NCI-H774 (cell line): Measurements from ENCODE around the gene EXOC1.
A peak's percentile ranks its signal among the peaks of the same experiment; 100 is the strongest.
"Not testable (repeated sequence)": the region's sequence is repeated elsewhere in the genome, so short reads cannot be mapped to it uniquely, and the experiment has no call there.

Experiments
- DNase-seq: peaks from one replicate; lab custom pipeline; 2025; lab: John Stamatoyannopoulos, UW

EXOC1 gene, protein sequence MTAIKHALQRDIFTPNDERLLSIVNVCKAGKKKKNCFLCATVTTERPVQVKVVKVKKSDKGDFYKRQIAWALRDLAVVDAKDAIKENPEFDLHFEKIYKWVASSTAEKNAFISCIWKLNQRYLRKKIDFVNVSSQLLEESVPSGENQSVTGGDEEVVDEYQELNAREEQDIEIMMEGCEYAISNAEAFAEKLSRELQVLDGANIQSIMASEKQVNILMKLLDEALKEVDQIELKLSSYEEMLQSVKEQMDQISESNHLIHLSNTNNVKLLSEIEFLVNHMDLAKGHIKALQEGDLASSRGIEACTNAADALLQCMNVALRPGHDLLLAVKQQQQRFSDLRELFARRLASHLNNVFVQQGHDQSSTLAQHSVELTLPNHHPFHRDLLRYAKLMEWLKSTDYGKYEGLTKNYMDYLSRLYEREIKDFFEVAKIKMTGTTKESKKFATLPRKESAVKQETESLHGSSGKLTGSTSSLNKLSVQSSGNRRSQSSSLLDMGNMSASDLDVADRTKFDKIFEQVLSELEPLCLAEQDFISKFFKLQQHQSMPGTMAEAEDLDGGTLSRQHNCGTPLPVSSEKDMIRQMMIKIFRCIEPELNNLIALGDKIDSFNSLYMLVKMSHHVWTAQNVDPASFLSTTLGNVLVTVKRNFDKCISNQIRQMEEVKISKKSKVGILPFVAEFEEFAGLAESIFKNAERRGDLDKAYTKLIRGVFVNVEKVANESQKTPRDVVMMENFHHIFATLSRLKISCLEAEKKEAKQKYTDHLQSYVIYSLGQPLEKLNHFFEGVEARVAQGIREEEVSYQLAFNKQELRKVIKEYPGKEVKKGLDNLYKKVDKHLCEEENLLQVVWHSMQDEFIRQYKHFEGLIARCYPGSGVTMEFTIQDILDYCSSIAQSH

DNA sequence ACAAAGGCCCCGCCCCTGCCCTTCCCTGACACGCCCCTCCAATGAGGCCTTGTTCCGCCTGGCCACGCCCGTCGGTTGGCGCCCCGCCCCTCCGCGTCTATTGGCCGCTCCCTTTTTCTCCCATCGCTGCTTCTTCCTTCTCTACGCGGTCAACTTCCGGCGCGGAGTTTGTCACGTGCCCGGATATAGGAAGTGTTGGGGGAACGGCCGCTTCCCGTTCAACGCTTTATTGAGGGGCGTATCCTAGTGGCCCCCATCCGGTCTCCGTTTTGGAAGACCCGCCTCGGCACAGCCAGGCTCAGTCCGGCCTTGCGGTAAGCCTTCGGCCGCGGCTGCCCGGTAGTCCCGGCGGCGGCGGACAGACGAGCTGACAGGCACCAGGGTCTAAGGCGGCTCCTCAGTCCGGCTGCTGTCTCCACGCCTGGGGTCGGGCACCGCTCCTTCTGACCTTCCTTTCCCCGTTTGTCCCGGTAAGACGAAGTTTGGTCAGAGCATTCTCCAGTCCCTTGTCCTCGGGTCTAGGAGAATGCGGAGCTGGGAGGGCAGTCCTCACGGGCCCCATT is at the start of gene EXOC1:
Gene EXOC1, plus strand, starts transcription at position 165 of the 563 bp plus-strand sequence. CDS start 4,676 bp downstream, outside the sequence.
- DNase-seq: peak; percentile 94

DNA sequence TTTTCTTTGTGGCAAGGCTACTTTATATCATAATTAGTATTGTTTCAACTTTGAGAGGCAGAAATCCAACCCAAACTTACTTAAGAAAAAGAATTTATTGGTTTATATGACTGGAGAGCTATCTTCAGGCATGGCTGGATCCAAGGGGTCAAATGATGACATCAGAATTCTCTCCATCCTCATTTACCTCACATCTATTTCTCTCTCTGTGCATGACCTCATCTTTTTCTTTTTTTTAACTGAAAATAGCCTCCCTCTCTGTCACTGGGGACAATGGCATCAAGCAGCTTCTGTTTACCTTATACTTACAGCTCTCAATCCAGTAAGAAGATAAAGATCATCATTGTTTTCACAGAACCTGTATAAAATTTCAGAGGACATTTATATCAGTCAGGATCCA is 45.9 kb upstream of the EXOC1 start:
- DNase-seq: no peak

DNA sequence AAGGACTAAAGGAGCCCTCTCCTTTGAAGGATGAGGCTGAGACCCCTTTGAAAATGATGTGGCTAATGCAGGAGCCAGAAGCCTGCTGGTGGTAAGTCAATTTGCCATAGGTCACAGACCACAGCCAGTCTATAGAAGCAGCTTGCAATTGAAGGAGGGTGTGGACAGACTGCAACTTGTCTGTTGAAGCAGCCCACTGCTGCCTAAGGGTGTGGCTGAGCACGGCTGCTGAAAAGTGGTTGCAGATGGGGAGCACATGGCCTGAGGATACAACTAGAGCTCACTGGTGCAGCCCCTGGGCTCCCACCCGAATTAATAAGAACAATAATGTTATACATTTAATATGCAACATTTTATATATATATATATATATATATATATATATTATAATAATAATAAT is 45.3 kb upstream of the EXOC1 start:
- no peak for DNase-seq

DNA sequence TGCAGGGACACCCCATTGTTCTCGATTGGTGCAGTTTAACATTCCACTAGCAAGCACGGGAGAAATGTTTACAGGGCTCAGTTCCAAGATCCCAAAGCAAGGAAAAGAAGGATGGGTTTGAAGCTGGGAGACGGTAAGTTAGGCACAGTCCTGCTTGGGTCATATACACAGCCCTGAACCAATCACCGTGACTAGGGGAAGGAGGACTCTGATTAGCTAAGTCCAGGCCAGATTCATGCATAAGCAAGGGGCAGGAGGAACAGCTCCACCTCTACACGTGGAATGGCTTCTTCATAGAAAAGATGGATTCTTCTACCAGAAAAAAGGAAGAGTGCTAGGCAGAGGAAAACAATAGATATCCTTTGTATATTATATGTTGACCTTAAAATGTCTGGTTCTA is 44.8 kb upstream of the EXOC1 start:
- DNase-seq: no peak

DNA sequence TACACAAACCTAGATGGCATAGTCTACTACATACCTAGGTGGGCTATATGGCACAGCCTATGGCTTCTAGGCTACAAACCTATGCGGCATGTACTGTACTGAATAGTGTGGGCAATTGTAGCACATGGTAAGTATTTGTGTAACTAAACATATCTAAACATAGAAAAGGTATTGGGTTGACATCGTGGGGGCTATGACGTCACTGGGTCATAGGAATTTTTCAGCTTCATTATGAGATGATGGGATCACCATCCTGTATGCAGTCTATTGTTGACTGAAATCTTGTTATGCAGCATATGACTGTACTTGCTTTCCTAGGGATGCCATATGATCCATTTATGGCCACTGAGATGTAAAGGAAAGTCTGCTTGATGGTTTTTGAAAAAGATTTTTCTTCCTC is 35.8 kb upstream of the EXOC1 start:
- DNase-seq: no peak

DNA sequence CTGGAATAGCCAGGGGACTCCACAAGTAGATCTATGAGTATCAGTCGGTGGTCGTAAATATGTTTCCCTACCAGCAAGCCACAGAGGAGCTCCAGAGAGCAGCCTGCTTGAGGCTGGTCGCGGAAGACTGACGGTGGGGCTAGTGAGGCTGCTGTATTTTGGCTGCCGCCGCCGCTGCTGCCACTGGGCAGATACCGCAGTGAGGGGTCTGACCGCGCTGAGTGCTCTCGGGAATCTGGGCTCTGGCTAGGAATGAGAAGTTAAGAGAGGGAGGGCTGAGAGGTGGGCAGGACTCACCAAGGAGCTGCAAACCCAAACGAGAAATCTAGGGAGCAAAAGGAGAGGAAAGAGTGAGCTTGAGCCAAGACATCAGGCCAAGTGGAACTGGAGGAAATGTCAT is 33.8 kb upstream of the EXOC1 start, which contains the start of gene EXOC1L:
Gene EXOC1L, plus strand, starts transcription at position 157 of the 400 bp plus-strand sequence. Its CDS starts 237 bp downstream, at position 394.
- no peak for DNase-seq

DNA sequence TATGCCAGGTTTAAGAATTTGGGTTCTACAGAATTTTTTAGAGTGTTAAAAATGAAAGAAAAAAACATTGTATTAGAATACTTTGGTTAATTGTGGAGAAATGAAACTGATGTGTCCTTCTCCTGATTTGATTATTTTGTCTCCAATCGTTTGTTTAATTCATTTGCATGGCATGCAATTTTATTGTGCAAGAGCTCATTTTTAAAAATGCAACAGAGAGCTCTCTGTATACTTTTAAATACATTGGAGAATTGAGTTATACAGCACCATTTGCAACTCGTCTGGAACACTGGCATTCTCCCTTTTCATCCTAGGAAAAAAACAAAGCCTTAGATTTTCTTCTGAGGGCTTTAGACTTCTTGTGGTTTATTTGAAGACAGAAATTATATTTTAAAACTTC is 33.2 kb upstream of the EXOC1 start:
- DNase-seq: no peak

DNA sequence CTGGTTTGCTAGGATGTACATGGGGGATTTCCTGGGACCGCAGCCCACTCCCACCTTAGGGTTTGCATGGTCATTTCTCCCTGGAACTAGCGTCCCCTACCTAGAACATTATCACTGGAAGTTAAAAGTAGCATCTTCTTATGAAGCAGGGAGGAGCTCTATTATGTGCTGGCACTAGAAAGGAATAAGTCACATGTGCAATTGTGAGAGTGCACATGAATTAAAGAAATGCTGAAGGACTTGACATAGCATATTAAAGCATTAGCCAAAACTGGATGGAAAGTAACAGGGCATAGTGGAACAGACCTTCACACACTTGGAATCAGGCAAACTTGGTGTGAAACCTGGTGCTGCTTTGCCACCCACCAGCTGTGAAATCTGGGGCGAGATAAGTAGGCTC is 31.1 kb upstream of the EXOC1 start:
- DNase-seq: no peak

DNA sequence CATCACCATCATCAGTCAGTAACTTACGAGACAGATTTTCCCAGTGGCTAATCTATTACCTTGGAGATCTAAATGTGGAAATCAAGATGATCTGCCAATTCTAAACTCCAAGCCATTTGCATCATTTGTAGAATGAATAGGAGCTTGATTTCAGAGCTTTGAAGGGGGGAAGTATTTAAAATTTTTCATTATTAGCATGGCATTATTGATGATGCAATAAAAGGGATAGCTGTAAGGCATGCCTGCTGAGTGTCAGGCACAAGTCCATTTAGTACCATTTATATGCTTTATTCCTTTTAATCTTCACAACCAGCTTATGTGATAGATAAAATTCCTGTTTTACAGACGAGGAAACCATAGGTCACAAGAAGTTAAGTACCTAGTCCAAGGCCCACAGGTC is 28.6 kb upstream of the EXOC1 start:
- DNase-seq: no peak

DNA sequence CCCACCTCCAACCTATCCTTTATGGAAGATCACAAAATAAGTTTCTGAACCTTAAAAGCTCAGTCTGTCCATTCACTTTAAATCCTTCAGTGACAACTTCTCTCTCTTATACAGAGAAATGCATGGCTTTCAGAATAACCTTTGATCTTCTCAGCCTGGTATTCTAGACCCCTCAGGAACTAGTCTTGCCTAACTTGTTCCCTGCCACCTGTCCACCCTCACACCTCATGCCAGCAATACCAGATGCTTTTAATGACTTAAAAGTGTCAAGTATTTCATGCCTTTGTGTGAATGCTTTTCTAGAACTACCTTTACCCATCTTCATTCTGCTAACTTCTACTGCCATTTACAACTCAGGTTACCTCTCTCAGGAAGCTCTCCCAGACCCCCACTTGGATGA is 26.5 kb upstream of the EXOC1 start:
- no peak for DNase-seq

DNA sequence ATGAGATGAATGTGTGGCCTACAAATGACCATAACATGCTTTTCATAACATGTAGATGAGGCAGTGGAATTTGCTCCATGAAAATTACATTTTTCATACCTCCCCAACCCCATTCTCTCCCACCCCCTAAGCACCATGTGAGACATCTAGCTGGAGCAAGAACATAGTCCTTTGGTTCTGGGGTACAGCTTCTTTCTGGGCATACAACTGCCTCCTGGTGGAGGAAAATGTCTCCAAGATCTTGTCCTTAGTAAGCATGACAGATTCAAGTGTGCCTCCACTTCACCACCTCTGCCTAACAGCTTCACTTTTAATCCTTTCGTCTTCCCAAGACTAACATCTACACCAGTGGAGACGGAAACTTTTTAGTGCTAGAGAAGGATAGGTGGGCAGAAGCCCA is 25.9 kb upstream of the EXOC1 start:
- DNase-seq: no peak

DNA sequence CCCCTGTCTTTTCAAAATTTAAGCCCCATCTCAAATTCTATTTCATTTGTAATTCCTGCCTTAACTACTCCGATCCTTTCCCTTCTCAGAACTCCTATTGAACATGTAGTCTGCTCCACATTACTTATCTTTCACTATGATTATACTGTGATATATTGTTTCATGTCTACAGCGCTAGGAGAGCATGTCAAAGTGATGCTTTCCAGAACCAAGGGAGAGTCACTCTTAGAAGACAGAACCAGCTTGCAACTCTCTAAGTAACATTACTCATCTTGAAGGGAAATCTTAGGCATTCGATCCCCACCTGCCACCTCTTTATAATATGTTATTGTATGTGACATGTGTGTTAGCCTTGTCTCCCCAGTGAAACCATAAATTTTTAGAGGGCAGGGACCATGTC is 23.4 kb upstream of the EXOC1 start:
- no peak for DNase-seq

DNA sequence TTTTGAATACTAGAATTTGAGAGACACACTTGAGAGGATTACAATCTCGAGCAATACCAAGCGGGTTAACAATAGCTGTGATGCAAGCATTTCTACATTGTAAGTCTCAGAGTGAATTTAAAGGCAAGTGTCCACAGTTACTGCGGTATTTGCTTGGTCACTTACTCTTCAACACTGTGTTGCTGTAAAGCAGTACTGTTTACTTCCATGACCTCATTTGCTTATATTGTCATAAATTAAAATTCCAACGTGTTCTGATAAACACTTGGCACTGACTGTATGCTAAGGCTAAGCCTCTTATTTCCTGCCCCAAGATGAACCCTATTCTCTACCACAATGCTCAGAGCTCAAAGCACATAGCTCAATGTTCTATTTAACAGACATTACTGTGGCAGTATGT is 22.7 kb upstream of the EXOC1 start:
- no peak for DNase-seq

DNA sequence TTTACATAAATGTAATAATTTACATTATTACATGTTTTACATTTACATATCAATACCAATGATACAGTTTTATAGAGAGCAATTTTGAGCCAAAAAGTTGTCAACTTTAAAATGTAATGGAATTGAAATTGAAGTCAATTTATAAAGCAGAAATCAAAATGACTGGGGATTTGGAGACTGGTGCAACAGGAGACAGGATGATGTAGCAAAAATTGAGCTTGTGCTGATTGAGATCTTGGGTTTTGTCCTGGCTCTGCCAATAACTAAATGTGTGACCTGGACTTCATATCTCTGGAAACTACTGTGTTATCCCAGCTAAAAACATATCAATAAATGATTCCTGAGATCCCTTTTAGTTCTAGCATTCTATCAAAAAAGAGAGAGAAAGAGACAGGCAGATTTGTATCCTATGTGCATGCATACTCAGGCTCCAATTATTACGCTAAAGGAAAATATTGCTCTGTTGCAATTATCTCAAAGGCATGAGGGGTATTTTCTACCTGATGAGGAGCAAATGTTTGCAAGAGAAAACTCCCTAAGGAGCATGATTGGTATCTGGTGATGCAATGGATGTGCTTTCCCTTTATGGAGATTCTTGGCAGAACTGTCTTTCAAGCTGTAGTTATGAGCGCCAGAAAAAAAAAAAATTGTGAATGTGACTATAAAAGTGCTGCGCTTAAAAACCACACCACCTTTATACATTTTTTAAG is 19.2 kb upstream of the EXOC1 start:
- no peak for DNase-seq

DNA sequence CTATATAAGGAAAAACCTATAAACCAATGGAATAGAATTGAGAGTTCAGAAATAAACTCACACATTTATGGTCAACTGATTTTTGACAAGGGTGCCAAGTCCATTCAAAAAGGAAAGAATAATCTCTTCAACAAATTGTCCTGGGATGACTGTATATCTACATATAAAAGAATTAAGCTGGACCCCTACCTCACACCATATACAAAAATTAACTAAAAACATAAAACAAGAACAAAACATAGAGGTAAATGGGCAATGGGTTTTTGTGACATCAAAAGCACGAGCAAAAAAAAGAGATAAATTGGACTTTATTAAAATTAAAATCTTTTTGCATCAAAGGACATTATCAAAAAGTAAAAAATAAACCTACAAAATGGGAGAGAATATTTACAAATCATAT is 15.5 kb upstream of the EXOC1 start:
- DNase-seq: no peak

DNA sequence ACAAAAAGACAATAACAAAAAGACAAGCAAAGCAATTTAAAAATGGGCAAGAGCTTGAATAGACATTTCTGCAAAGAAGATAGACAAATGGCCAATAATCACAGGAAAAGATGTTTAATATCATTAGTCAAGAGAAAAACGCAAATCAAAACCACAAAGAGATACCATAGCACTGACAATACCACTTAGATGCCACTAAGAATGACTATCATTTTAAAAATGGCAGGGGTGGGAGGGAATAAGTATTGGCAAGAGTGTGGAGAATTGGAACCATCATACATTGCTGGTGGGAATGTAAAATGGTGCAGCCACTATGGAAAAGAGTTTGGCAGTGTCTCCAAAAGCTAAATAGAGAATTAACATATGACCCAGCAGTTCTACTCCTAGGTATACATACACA is 15.1 kb upstream of the EXOC1 start:
- DNase-seq: no peak

DNA sequence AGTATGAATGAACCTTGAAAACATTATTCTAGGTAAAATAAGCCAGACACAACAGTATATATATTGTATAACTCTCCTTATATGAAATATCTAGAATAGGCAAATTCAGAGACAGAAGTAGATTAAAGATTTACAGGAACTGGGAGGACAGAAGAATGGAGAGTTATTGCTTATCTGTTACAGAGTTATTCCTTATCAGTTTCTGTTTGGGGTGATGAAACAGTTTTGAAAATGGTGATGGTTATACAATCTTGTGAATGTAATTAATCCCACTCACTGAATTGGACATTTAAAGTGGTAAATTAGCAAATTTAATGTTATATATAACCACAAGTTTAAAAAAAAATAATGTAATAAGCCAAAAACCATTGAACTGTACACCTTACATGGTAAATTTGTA is 14.5 kb upstream of the EXOC1 start:
- no peak for DNase-seq

DNA sequence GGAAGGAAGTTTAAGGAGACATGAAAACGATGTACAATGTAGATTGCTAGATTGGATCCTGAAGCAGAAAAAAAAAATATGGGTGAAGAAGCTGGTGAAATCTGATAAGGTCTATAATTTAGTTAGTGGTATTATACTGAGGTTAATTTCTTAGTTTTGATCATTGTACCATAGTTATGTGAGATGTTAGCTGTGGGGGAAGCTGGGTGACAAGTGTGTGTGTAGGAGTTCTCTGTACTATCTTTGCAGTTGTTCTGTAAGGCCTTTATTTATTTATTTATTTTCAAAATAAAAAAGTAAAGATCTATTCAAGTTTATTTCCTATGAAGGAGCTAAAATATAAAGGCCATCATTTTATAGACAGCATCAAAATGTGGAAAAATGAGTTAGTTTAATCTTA is 12.5 kb upstream of the EXOC1 start:
- DNase-seq: no peak

DNA sequence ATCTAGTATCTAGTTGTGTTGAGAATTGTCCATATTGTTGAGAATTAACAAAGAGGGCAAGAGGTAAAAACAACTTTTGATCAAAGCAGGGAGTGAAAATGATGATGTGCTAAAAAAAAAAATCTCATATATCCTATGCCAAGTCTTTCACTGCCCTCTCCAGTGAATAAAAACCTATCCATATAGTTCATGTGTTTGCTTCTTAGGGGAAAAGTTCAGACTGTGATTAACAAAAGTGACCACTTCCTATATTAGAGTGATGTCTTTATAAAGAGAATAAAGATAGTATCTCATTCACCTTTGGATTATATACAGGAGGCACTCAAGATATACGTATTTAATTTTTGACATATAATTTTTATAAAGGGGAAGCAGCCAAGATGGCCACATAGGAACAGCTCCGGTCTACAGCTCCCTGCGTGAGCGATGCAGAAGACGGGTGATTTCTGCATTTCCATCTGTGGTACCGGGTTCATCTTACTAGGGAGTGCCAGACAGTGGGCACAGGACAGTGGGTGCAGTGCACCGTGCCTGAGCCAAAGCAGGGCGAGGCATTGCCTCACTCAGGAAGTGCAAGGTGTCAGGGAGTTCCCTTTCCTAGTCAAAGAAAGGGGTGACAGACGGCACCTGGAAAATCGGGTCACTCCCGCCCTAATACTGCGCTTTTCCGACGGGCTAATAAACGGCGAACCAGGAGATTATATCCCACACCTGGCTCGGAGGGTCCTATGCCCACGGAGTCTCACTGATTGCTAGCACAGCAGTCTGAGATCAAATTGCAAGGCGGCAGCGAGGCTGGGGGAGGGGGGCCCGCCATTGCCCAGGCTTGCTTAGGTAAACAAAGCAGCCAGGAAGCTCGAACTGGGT is 11.8 kb upstream of the EXOC1 start:
- not testable (repeated sequence) for DNase-seq

DNA sequence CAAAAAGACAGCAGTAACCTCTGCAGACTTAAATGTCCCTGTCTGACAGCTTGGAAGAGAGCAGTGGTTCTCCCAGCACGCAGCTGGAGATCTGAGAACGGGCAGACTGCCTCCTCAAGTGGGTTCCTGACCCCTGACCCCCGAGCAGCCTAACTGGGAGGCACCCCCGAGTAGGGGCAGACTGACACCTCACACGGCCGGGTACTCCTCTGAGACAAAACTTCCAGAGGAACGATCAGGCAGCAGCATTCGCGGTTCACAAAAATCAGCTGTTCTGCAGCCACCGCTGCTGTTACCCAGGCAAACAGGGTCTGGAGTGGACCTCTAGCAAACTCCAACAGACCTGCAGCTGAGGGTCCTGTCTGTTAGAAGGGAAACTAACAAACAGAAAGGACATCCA is 11.1 kb upstream of the EXOC1 start:
- not testable (repeated sequence) for DNase-seq

DNA sequence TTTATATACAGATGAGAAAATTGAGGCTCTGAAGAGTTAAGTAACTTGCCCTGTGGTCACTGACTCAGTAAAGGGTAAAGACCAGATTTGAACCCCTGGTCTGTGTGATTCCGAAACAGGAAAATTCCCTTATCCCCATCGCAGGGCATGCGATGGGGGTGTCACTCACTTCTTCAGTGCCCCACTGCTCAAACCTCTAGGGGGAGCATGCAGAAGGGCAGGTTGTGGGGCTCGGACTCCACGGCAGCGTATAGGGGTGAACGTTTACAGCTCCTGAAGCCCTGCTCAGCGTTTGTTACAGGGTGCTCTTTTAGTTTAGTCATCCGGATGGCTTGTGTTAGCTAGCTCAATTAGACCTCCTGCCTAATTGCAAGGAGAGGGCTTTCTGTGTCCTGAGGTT is 3.7 kb upstream of the EXOC1 start:
- DNase-seq: no peak
